Chondrocyte (in vitro differentiated cells): Measurements from ENCODE around the gene SPACA6. TPM values are rescaled to one million over a fixed set of nuclear protein-coding genes. Genes with fewer than 3 reads are reported as not detected.
"Not testable (repeated sequence)": the region's sequence is repeated elsewhere in the genome, so short reads cannot be mapped to it uniquely, and the experiment has no call there.

ENCODE experiments used
- DNase-seq: peaks from one replicate; pipeline ENCODE4 v3.0.0; 2021; ENCODE audit warnings: mixed read lengths, low spot score
- H3K27ac Mint-ChIP-seq: one replicate; pipeline ENCODE4 v1.8.0; 2021; ENCODE audit warnings: mild to moderate bottlenecking, moderate library complexity, mixed read lengths; ENCODE audit not compliant: unreplicated experiment
- H3K27me3 Mint-ChIP-seq: 2 replicates; pipeline ENCODE4 v1.8.0; 2021; ENCODE audit warnings: low read depth, mixed read lengths
- H3K36me3 Mint-ChIP-seq: 2 replicates; pipeline ENCODE4 v1.8.0; 2021; ENCODE audit warnings: low read depth, mixed read lengths
- H3K4me1 Mint-ChIP-seq: 2 replicates; pipeline ENCODE4 v1.8.0; 2021; ENCODE audit warnings: low read depth, mild to moderate bottlenecking, mixed read lengths
- H3K4me3 Mint-ChIP-seq: one replicate; pipeline ENCODE4 v1.8.0; 2021; ENCODE audit warnings: mild to moderate bottlenecking, moderate library complexity, mixed read lengths; ENCODE audit not compliant: unreplicated experiment
- H3K9me3 Mint-ChIP-seq: 2 replicates; pipeline ENCODE4 v1.8.0; 2021; ENCODE audit warnings: low read depth, mixed read lengths
- CTCF ChIP-seq: fragments of 200-600 bp; sonication (generic); IDR thresholded peaks from 2 replicates; pipeline ENCODE4 v1.5.0; 2021; ENCODE audit warnings: antibody characterized with exemption, mild to moderate bottlenecking, moderate library complexity
- total RNA-seq: library from RNA; stranded (reverse); gene quantifications from 3 replicates; pipeline ENCODE4 v1.2.1, GENCODE V29; 2021

The SPACA6 gene
- total RNA-seq, 1 donor from 2014 or later = 20.4 TPM

GRCh38 chr19:51737924-51738323 lies 44.8 kb downstream of the SPACA6 start:
- Mint-ChIP-seq H3K36me3 (no peaks in the 10 kb centered on the region), H3K27ac (no peak overlapping the region), H3K27me3 (no peaks in the 10 kb centered on the region), H3K9me3 (no peaks in the 10 kb centered on the region), H3K4me1 (no peaks in the 10 kb centered on the region), H3K4me3 (no peak overlapping the region)
- no peak for DNase-seq
- no peak for TF ChIP-seq CTCF

- H3K27ac Mint-ChIP-seq, DNase-seq, H3K9me3 Mint-ChIP-seq, H3K4me3 Mint-ChIP-seq, H3K4me1 Mint-ChIP-seq, H3K27me3 Mint-ChIP-seq, H3K36me3 Mint-ChIP-seq: not testable (repeated sequence)
Observed at GRCh38 chr19:51738523-51738922, 45.4 kb downstream of the SPACA6 start.

GRCh38 chr19:51739466-51740213 lies 46.5 kb downstream of the SPACA6 start:
- no peak for TF ChIP-seq CTCF
- Mint-ChIP-seq H3K27me3 (no peaks in the 10 kb centered on the region), H3K27ac (no peak overlapping the region), H3K9me3 (no peaks in the 10 kb centered on the region), H3K4me1 (no peaks in the 10 kb centered on the region), H3K4me3 (no peak overlapping the region), H3K36me3 (no peaks in the 10 kb centered on the region)
- DNase-seq = no peak

- no peak overlapping the region for H3K4me3 Mint-ChIP-seq
- no peaks in the 10 kb centered on the region for H3K27me3 Mint-ChIP-seq
- H3K36me3 Mint-ChIP-seq = no peaks in the 10 kb centered on the region
- TF ChIP-seq CTCF = no peak
- H3K27ac Mint-ChIP-seq = no peak overlapping the region
- H3K4me1 Mint-ChIP-seq = no peaks in the 10 kb centered on the region
- DNase-seq = no peak
- H3K9me3 Mint-ChIP-seq = peaks cover 2% of the 10 kb centered on the region
Observed at GRCh38 chr19:51740356-51740755, 47.2 kb downstream of the SPACA6 start.

GRCh38 chr19:51742789-51743188 lies 49.7 kb downstream of the SPACA6 start:
- H3K27ac Mint-ChIP-seq = no peak overlapping the region

More at GRCh38 chr19:51742789-51743188, 49.7 kb downstream of the SPACA6 start:
- H3K9me3 Mint-ChIP-seq = peaks cover 3% of the 10 kb centered on the region
- no peaks in the 10 kb centered on the region for H3K4me1 Mint-ChIP-seq
- no peak for DNase-seq
- H3K4me3 Mint-ChIP-seq = no peak overlapping the region
- TF ChIP-seq CTCF = no peak
- H3K27me3 Mint-ChIP-seq = no peaks in the 10 kb centered on the region
- H3K36me3 Mint-ChIP-seq = no peaks in the 10 kb centered on the region
